Effector CD4-positive, alpha-beta T cell (primary cell): ENCODE measurements around the gene KCNK17.

Source experiments
- DNase-seq: peaks from one replicate; pipeline ENCODE4 v3.0.0-alpha.2; 2020

Gene KCNK17

DNA sequence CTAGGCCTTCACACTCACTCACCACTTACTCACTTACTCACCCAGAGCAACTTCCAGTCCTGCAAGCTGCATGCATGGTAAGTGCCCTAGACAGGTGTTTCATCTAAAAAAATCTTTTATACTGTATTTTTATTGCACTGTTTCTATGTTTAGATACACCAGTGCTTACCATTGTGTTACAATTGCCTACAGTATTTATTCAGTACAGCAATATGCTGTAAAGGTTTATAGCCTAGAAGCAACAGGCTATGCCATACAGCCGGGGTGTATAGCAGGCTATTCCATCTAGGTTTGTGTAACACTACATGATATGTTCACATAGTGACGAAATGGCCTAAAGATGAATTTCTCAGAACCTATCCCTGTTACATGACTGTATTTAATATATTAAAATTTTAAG is 47.8 kb downstream of the KCNK17 start:
- DNase-seq, result no peak

DNA sequence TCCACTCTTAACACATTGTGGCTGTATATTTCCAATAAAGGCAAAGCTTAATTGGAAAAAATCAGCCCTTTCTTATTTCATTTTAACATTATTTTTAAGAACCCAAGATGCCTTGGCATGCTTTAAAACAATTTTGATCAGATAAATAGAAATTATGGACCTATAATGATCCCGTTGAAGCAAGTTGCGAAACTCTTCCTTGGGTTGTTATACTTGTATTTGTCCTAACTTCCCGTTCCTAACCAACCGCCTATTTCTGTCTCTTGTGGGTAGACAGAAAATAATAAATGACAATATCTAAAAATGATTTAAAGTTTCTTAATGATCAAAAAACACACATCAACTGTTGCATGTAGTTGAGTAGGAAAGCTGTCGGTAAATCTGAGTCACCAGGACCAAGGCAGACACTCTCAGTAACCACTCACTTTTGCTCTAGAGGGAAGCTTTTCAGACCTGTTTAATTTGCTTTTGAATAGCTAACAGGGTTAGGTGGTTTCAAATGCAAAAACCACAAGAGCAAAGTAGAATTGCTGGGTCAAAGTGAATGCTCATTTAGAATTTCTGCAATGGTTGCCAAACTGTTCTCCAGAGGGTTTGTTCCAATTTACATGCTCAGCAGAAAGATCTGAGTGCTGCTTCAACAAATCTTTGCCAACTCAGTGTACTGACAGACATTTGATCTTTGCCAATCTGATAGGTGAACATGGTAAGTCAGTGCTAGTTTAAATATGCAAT is 50.7 kb downstream of the KCNK17 start:
- no peak for DNase-seq

DNA sequence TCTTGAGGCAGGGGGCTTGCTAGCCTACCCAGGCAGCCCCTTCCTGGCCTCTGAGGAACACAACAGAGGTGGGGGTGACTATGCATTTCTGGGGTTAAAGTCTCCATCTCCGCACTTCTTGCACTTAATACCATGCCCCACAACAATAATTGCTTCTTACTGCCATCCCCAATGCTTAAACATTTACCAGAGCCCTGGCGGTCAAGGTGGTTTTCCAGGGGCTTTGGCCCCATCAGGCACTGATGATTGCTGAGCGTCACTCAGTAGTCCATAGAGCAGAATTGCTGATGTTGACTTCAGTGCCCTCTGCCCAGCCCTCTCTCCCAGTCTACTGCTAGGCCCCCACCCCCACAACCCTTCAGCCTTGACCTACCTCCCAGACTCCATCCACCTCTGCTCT is 52.5 kb downstream of the KCNK17 start:
- DNase-seq, result no peak

DNA sequence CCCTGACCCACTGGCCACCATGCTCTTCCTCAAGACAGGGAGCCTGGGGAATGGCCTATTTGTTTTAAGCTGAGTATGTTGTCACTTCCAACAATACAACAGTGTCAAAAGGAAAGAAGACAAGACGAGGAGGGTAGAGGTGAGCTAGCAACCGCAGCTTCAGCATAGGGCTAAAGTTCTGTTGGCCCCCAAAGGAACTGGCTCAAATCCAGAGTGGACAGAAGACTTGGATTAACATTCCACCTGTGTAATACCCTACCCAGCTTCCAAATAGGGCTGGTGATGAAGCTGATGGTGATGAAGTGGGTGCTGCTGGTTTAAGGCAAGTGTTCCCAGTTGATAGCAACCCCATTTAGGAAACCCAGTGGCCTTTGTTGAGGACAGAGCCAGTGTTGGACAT is 53.3 kb downstream of the KCNK17 start:
- no peak for DNase-seq

DNA sequence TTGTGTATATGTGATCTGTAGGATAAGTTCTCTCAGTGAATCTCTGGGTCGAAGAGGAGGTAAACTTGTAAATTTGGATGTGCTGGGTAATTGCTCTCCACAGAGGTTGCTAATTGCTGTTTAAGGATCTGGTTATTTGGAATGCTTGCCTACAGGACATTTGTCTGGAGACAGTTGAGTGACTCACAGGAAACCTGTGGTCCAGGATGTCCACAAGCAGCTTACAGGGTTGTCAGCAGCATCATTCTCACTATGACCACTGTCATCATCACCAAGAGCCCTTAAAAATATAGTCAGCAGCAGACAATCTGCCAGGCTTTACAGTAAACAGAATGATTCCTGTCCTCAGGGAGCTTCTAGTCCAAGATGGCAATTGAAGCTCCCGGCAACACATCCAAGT is 53.8 kb downstream of the KCNK17 start:
- DNase-seq, result no peak

DNA sequence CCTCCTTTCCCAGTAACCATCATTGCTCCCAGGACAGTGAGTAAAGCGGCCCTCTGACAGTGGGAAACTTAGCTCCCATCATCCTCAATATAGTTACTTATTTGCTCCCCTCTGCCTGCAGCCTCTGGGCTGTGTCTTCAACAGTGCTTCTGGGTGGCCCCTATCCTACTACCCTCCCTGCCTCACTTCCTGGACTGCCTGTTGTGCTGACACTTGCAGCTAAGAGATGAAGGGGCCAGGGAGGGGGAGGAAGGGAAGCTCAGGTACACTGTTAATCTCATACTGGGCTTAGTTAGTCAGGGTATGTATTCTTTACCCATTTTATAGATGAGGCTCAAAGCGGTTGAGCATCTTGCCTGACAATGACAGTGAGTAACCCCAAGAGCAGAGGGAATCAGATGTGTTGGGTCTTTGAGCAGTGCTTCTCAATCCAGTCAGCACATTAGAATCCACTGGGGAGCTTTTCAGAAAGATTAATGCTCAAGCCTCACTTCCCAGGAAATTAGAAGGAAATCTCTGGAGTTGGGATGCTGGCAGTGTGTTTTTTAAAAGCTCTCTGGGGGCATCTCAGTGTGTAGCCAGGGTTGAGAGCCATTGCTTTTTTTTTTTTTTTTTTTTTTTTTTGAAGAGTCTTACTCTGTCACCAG is 57.8 kb downstream of the KCNK17 start:
- DNase-seq, result no peak

DNA sequence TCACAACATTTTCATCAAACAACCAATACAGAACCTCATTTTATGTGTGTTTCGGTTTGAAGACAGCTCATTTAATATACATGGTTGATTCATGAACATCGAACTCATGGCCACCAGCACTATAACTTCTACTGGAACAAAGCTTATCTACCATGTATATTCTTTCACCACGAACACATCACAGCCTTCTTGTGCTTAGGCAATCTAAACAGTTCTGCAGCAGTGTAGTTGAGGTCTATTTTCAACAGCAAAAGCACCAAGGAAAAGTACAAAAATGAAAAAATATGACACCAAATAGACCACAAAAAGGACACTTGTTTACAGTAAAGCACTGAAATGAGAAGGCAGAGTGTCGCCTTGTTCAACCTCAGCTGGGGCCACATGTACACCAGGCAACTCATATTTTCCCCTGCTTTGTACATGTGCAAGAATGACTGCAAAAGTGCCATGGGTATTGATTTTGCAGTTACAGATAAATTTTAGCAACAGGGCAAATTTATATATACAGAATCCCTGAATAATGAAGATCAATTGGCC is 59.2 kb downstream of the KCNK17 start:
- no peak for DNase-seq

DNA sequence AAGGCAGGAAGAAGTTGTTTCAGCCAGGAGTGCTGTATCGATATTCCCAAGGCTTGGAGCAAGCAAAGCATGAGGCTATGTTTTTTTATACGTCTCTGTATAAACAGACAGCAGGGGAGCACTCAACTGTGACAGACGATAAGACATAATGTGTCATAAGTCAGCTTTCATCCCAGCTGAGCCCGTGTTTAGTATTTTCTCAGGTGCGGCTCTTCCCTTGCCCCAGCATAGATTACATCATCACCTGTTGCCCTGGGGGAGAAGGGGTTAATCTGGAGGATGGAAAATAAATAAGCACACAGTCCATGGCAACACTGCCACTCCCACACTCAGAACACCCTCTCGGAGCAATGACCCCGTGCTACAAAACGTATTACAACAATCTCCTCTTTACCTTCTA is 62.8 kb downstream of the KCNK17 start:
- DNase-seq, result no peak

DNA sequence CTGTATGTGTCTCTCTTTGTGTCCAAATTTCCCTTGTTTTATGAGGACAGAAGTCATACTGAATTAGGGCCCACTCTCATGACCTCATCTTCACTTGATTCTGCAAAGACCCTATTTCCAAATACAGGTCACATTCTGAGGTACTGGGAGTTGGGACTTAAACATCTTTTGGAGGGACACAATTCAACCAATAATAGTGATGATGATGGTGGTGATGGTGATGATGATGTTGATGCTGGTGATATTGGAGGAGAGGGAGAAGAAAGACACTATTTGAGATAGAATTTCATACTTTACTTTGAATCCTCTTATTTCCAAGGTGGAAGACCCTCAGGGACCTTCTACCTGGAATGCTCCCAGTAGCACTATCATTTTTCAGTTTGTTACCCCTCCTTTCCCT is 63.7 kb downstream of the KCNK17 start:
- no peak for DNase-seq

DNA sequence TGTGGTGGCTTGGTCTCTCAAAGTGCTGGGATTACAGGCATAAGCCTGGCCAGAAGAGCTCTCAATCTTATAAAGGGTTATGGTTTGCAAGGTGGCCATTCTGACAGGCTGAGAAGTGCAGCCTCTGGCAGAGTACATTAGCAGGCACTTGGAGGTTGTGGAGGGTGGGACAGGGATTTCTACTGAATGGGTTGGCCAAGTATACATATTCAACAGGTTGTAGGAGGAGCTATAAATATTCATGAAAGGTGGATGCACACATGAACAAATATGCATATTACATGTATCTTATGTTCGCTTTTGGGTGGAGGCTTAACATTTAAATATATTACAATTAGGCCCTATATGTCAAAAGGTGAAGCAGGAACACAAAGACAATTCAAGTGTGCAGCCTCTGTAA is 64.9 kb downstream of the KCNK17 start:
- DNase-seq, result no peak
